Muscle layer of colon (tissue), 2 donors: ENCODE measurements around the gene MUC5B.

Experiments used
- H3K27ac ChIP-seq: one replicate; pipeline ENCODE4 v1.7.0; 2013; ENCODE audit warnings: low read depth, mild to moderate bottlenecking, low read length, moderate library complexity
- H3K27me3 ChIP-seq, 2 donors: one replicate each; pipeline ENCODE4 v1.7.0; 2013; ENCODE audit warnings: low read length in 2 of 2, mild to moderate bottlenecking in 2 of 2; ENCODE audit not compliant: insufficient read depth in 2 of 2, control insufficient read depth in 1 of 2
- H3K36me3 ChIP-seq: one replicate; pipeline ENCODE4 v1.7.0; 2013; ENCODE audit warnings: mild to moderate bottlenecking, low read length; ENCODE audit not compliant: insufficient read depth
- H3K4me1 ChIP-seq: one replicate; pipeline ENCODE4 v1.7.0; 2013; ENCODE audit warnings: mild to moderate bottlenecking, low read length; ENCODE audit not compliant: insufficient read depth
- H3K4me3 ChIP-seq, 2 donors: one replicate each; pipeline ENCODE4 v1.7.0; 2013; ENCODE audit warnings: low read length in 2 of 2, low read depth in 1 of 2, mild to moderate bottlenecking in 1 of 2, moderate library complexity in 1 of 2
- H3K9ac ChIP-seq: one replicate; pipeline ENCODE4 v1.7.0; 2013; ENCODE audit warnings: low read length
- H3K9me3 ChIP-seq: one replicate; pipeline ENCODE4 v1.7.0; 2013; ENCODE audit warnings: mild to moderate bottlenecking, low read length
- donor health status: abdominal sarcoma.
- donor health status: Adenocarcinoma of cecum.

MUC5B gene

GRCh38 chr11:1253103-1253485 lies 30.2 kb downstream of the MUC5B start:
- no peak overlapping the region for H3K27ac ChIP-seq
- H3K27me3 ChIP-seq, result no peaks in the 10 kb centered on the region
- H3K4me1 ChIP-seq, result no peaks in the 10 kb centered on the region
- H3K9ac ChIP-seq, result no peak overlapping the region
- H3K9me3 ChIP-seq, result no peaks in the 10 kb centered on the region
- no peak overlapping the region for H3K4me3 ChIP-seq
- no peaks in the 10 kb centered on the region for H3K36me3 ChIP-seq

DNA sequence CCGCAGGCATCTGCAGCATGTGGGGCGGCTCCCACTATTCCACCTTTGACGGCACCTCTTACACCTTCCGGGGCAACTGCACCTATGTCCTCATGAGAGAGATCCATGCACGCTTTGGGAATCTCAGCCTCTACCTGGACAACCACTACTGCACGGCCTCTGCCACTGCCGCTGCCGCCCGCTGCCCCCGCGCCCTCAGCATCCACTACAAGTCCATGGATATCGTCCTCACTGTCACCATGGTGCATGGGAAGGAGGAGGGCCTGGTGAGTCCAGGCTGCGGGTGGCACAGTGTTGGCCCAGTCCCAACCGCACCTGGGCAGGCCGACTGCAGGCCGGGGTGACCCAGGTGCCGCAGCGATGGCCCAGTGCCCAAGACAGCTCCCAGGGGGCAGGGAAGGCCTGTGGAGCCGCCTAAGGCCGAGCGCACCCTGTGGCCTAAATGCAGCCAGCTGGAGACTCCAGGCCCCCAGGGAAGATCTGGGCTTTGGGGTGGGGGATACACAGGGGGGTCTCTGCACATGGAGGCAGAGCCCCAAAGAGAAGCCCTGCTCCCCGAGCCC lies 31.3 kb downstream of the MUC5B start:
- H3K36me3 ChIP-seq, result no peaks in the 10 kb centered on the region
- H3K27me3 ChIP-seq, result no peaks in the 10 kb centered on the region
- H3K27ac ChIP-seq, result no peak overlapping the region
- H3K4me1 ChIP-seq, result no peaks in the 10 kb centered on the region
- H3K9ac ChIP-seq, result no peak overlapping the region
- H3K9me3 ChIP-seq, result no peaks in the 10 kb centered on the region
- H3K4me3 ChIP-seq, result no peak overlapping the region

DNA sequence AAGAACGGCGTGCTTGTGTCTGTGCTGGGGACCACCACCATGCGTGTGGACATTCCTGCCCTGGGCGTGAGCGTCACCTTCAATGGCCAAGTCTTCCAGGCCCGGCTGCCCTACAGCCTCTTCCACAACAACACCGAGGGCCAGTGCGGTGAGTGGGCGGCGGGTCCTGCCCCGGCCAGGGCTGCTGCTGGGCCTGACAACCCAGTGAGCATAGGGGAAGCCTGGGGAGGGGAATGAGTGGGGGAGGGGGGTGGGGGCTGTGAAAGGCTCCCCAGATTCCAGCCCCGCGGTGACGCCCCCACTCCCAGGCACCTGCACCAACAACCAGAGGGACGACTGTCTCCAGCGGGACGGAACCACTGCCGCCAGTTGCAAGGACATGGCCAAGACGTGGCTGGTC lies 31.9 kb downstream of the MUC5B start:
- H3K4me1 ChIP-seq, result no peaks in the 10 kb centered on the region
- no peaks in the 10 kb centered on the region for H3K9me3 ChIP-seq
- no peaks in the 10 kb centered on the region for H3K36me3 ChIP-seq
- H3K27ac ChIP-seq, result no peak overlapping the region
- H3K4me3 ChIP-seq, result no peak overlapping the region
- no peak overlapping the region for H3K9ac ChIP-seq
- H3K27me3 ChIP-seq, result no peaks in the 10 kb centered on the region

DNA sequence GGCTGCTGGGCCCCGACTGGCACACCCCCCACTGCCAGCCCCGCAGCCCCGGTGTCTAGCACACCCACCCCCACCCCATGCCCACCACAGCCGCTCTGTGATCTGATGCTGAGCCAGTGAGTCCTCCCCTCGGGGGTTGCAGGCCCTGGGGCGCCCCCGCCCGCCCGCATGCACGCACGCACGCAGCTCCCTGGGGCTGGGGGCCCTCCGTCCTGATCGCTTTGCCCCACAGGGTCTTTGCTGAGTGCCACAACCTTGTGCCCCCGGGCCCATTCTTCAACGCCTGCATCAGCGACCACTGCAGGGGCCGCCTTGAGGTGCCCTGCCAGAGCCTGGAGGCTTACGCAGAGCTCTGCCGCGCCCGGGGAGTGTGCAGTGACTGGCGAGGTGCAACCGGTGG lies 32.3 kb downstream of the MUC5B start:
- Histone ChIP-seq H3K27me3 (no peaks in the 10 kb centered on the region), H3K9me3 (no peaks in the 10 kb centered on the region), H3K4me1 (no peaks in the 10 kb centered on the region), H3K4me3 (no peak overlapping the region), H3K27ac (no peak overlapping the region), H3K9ac (no peak overlapping the region), H3K36me3 (no peaks in the 10 kb centered on the region)

GRCh38 chr11:1256257-1257045 lies 33.6 kb downstream of the MUC5B start:
- no peaks in the 10 kb centered on the region for H3K27me3 ChIP-seq
- no peaks in the 10 kb centered on the region for H3K36me3 ChIP-seq
- no peak overlapping the region for H3K9ac ChIP-seq
- H3K4me3 ChIP-seq, result no peak overlapping the region
- no peaks in the 10 kb centered on the region for H3K4me1 ChIP-seq
- no peaks in the 10 kb centered on the region for H3K9me3 ChIP-seq
- H3K27ac ChIP-seq, result no peak overlapping the region

DNA sequence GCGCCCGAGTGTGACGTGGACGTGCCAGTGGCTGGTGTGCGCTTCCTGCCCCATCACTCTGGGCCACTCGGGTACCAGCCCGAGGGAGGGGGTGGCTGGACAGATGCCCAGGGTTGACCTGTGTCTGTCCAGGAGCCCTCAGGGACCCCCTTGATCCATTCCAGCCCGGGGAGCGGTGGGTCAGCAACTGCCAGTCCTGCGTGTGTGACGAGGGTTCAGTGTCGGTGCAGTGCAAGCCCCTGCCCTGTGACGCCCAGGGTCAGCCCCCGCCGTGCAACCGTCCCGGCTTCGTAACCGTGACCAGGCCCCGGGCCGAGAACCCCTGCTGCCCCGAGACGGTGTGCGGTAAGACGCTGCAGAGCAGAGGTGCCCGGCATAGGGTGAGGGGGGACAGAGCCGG lies 34.5 kb downstream of the MUC5B start:
- Histone ChIP-seq H3K9me3 (no peaks in the 10 kb centered on the region), H3K27ac (no peak overlapping the region), H3K4me3 (no peak overlapping the region), H3K27me3 (no peaks in the 10 kb centered on the region), H3K36me3 (no peaks in the 10 kb centered on the region), H3K4me1 (peaks cover 4% of the 10 kb centered on the region), H3K9ac (no peak overlapping the region)

DNA sequence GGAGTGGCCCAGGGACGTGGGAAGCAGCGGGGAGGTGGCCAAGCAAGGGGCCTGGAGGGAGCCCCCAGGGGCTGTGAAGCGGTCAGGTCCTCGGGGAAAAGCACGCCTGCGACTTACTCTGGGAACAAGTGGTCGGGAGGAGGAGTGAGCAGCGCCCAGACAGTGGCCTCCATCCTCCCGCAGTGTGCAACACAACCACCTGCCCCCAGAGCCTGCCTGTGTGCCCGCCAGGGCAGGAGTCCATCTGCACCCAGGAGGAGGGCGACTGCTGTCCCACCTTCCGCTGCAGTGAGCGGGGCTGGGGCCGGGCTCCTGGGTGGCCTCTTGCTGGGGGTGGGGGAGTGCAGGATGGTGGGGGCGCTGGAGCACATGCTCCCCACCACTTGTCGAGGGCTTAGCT lies 35.0 kb downstream of the MUC5B start:
- Histone ChIP-seq H3K9ac (no peak overlapping the region), H3K9me3 (no peaks in the 10 kb centered on the region), H3K36me3 (no peaks in the 10 kb centered on the region), H3K4me1 (peaks cover 4% of the 10 kb centered on the region), H3K4me3 (no peak overlapping the region), H3K27ac (no peak overlapping the region), H3K27me3 (no peaks in the 10 kb centered on the region)

- H3K9me3 ChIP-seq, result no peaks in the 10 kb centered on the region
- no peak overlapping the region for H3K9ac ChIP-seq
These were observed 35.7 kb downstream of the MUC5B start for GRCh38 chr11:1258401-1259075.

DNA sequence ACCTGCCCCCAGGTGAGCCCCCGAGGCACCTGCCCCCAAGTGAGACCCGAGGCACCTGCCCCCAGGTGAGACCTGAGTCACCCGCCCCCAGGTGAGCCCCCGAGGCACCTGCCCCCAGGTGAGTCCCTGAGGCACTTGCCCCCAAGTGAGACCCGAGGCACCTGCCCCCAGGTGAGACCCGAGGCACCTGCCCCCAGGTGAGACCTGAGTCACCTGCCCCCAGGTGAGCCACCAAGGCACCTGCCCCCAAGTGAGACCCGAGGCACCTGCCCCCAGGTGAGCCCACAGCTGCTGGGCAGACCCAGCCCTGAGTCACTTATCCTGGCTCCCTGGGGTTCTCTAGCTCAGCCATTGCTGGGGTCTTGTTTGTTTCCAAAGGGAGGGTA lies 36.2 kb downstream of the MUC5B start:
- Histone ChIP-seq H3K4me1 (peaks cover 4% of the 10 kb centered on the region), H3K9me3 (no peaks in the 10 kb centered on the region), H3K27ac (no peak overlapping the region), H3K27me3 (no peaks in the 10 kb centered on the region), H3K36me3 (no peaks in the 10 kb centered on the region), H3K4me3 (no peak overlapping the region), H3K9ac (no peak overlapping the region)

More at GRCh38 chr11:1258401-1259075, 35.7 kb downstream of the MUC5B start:
- Histone ChIP-seq H3K4me1 (peaks cover 4% of the 10 kb centered on the region), H3K36me3 (no peaks in the 10 kb centered on the region), H3K27me3 (no peaks in the 10 kb centered on the region), H3K4me3 (no peak overlapping the region), H3K27ac (no peak overlapping the region)

DNA sequence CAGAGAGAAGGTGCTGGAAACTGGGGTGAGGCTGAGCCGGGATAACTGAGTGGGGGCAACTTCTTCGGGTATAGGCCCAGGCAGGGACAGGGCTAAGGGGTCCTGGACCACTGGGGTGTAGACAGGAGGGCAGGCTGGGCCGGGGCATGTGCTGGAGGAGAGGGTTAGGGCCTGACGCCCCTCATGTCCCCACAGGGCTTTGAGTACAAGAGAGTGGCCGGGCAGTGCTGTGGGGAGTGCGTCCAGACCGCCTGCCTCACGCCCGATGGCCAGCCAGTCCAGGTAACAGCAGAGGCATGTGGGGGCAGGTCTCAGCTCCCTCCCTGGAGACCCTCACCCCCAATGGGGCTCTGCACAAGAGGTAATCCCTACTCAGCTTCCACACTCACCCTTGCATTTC lies 36.7 kb downstream of the MUC5B start:
- H3K27ac ChIP-seq, result no peak overlapping the region
- H3K36me3 ChIP-seq, result no peaks in the 10 kb centered on the region
- peaks cover 4% of the 10 kb centered on the region for H3K4me1 ChIP-seq
- H3K4me3 ChIP-seq, result no peak overlapping the region
- H3K27me3 ChIP-seq, result no peaks in the 10 kb centered on the region
- H3K9ac ChIP-seq, result no peak overlapping the region
- H3K9me3 ChIP-seq, result no peaks in the 10 kb centered on the region

- Histone ChIP-seq H3K4me1 (peaks cover 4% of the 10 kb centered on the region), H3K9ac (no peak overlapping the region), H3K36me3 (no peaks in the 10 kb centered on the region), H3K27ac (no peak overlapping the region), H3K27me3 (no peaks in the 10 kb centered on the region), H3K9me3 (no peaks in the 10 kb centered on the region), H3K4me3 (no peak overlapping the region)
These were observed 37.2 kb downstream of the MUC5B start for GRCh38 chr11:1260023-1260501.
